ENCODE results near the gene GTSE1.

DNA sequence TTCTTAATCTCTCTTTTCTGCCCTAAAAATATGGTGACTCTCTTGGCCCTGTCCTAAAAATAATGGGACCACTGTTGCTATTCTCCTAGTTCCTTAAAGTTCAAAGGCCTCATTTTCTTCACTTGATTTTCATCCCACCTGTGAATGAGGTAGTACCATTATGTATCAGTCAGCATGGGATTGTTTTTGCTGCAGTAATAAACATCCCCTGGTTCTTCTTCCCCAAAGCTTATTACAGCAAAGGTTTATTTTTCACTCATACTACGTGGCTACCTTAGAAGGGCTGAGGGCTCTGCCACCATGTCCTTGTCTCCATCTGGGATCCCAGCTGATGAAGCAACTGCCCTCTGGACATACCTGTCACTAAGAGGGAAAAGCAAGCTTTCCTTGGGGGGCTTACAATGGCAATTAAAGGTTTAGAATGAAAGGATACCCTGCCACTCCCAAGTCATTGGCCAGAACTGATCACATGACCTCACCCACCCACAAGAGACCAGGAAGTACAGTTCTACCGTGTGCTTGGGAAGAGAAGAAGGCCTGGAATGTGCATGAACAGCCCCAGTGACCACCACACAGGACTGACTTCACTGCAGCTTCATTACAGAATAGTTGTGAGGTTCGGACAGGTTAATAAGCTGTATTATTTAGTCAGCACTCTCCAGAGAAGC is 21.1 kb upstream of the GTSE1 start:
- TF ChIP-seq, protein P1, sequence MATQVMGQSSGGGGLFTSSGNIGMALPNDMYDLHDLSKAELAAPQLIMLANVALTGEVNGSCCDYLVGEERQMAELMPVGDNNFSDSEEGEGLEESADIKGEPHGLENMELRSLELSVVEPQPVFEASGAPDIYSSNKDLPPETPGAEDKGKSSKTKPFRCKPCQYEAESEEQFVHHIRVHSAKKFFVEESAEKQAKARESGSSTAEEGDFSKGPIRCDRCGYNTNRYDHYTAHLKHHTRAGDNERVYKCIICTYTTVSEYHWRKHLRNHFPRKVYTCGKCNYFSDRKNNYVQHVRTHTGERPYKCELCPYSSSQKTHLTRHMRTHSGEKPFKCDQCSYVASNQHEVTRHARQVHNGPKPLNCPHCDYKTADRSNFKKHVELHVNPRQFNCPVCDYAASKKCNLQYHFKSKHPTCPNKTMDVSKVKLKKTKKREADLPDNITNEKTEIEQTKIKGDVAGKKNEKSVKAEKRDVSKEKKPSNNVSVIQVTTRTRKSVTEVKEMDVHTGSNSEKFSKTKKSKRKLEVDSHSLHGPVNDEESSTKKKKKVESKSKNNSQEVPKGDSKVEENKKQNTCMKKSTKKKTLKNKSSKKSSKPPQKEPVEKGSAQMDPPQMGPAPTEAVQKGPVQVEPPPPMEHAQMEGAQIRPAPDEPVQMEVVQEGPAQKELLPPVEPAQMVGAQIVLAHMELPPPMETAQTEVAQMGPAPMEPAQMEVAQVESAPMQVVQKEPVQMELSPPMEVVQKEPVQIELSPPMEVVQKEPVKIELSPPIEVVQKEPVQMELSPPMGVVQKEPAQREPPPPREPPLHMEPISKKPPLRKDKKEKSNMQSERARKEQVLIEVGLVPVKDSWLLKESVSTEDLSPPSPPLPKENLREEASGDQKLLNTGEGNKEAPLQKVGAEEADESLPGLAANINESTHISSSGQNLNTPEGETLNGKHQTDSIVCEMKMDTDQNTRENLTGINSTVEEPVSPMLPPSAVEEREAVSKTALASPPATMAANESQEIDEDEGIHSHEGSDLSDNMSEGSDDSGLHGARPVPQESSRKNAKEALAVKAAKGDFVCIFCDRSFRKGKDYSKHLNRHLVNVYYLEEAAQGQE (IDR thresholded peaks at IDR 0.05; ENCODE audit: low read depth): no peak
- TF ChIP-seq JUND (IDR thresholded peaks at IDR 0.05) (no peak), EZH2 (IDR thresholded peaks at IDR 0.05) (no peak), POLR2AphosphoS5 (IDR thresholded peaks at IDR 0.05; ENCODE audit: low read depth, low read length) (no peak), POLR2A (IDR thresholded peaks at IDR 0.05; ENCODE audit: borderline replicate concordance, extremely low read depth, insufficient read depth, insufficient read length) (no peak), ZBTB33 (IDR thresholded peaks at IDR 0.05; ENCODE audit: extremely low read depth, insufficient replicate concordance, low read length) (no peak), RAD21 (IDR thresholded peaks at IDR 0.05; ENCODE audit: low read depth) (no peak), YY1 (IDR thresholded peaks at IDR 0.05; ENCODE audit: extremely low read depth, insufficient replicate concordance, low read depth, low read length) (no peak)
- TF ChIP-seq, protein P2, sequence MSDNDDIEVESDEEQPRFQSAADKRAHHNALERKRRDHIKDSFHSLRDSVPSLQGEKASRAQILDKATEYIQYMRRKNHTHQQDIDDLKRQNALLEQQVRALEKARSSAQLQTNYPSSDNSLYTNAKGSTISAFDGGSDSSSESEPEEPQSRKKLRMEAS (IDR thresholded peaks at IDR 0.05): no peak
- TF ChIP-seq, protein P3, sequence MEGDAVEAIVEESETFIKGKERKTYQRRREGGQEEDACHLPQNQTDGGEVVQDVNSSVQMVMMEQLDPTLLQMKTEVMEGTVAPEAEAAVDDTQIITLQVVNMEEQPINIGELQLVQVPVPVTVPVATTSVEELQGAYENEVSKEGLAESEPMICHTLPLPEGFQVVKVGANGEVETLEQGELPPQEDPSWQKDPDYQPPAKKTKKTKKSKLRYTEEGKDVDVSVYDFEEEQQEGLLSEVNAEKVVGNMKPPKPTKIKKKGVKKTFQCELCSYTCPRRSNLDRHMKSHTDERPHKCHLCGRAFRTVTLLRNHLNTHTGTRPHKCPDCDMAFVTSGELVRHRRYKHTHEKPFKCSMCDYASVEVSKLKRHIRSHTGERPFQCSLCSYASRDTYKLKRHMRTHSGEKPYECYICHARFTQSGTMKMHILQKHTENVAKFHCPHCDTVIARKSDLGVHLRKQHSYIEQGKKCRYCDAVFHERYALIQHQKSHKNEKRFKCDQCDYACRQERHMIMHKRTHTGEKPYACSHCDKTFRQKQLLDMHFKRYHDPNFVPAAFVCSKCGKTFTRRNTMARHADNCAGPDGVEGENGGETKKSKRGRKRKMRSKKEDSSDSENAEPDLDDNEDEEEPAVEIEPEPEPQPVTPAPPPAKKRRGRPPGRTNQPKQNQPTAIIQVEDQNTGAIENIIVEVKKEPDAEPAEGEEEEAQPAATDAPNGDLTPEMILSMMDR (IDR thresholded peaks at IDR 0.05 in 2 of 3, conservative IDR thresholded peaks at IDR 0.05 in 1 of 3; ENCODE audit: borderline replicate concordance in 1 of 3, insufficient read depth in 1 of 3, low read depth in 2 of 3, low read length in 2 of 3): no peak
- TF ChIP-seq, protein P4, sequence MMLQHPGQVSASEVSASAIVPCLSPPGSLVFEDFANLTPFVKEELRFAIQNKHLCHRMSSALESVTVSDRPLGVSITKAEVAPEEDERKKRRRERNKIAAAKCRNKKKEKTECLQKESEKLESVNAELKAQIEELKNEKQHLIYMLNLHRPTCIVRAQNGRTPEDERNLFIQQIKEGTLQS (IDR thresholded peaks at IDR 0.05): no peak
